ENCODE results near the gene PLA2G6.

DNA sequence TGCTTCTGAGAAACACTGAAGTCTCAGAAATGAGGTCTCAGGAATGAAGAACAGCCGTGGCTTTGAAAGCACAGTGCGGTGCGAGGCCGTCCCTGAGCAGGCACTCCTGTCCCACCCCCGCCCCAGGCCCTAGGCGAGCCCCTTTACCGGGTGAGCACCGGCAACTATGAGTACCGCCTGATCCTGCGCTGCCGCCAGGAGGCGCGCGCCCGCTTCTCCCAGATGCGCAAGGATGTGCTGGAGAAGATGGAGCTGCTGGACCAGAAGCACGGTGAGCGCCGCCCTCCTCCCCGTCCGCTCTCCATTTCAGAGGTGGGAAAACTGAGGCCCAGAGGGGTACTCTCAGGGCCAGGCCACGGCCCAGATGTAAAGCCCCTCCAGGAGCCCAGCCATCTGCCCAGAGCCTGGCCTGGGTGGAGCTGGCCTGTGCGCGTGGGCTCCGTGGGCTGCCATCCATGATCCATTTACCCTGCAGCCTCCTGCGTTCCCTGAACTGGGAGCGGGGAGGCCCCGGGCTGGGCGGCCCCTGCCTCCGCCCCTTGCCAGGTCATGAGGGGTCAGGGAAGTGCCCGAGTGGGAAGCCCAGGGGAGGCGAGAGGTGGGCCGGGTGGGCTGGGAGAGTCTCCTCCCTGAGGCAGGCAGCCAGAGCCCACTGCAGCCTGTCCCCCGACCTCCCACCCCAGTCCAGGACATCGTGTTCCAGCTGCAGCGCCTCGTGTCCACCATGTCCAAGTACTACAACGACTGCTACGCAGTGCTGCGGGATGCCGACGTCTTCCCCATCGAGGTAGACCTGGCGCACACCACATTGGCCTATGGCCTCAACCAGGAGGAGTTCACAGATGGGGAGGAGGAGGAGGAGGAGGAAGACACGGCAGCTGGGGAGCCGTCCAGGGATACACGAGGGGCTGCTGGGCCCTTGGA is 107.2 kb downstream of the PLA2G6 start:
- TF ChIP-seq EZH2 (IDR thresholded peaks at IDR 0.05; ENCODE audit: borderline replicate concordance, low read depth, low read length) (no peak), EP300 (IDR thresholded peaks at IDR 0.05; ENCODE audit: low read length) (no peak), MTA3 (IDR thresholded peaks at IDR 0.05; ENCODE audit: borderline replicate concordance) (no peak), ZNF282 (CRISPR knock-in tag; IDR thresholded peaks at IDR 0.05) (no peak), ESRRA (IDR thresholded peaks at IDR 0.05; ENCODE audit: borderline replicate concordance, low read depth) (no peak)
- TF ChIP-seq, protein P1, sequence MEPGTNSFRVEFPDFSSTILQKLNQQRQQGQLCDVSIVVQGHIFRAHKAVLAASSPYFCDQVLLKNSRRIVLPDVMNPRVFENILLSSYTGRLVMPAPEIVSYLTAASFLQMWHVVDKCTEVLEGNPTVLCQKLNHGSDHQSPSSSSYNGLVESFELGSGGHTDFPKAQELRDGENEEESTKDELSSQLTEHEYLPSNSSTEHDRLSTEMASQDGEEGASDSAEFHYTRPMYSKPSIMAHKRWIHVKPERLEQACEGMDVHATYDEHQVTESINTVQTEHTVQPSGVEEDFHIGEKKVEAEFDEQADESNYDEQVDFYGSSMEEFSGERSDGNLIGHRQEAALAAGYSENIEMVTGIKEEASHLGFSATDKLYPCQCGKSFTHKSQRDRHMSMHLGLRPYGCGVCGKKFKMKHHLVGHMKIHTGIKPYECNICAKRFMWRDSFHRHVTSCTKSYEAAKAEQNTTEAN (CRISPR knock-in tag; IDR thresholded peaks at IDR 0.05), result no peak
- TF ChIP-seq, protein P2, sequence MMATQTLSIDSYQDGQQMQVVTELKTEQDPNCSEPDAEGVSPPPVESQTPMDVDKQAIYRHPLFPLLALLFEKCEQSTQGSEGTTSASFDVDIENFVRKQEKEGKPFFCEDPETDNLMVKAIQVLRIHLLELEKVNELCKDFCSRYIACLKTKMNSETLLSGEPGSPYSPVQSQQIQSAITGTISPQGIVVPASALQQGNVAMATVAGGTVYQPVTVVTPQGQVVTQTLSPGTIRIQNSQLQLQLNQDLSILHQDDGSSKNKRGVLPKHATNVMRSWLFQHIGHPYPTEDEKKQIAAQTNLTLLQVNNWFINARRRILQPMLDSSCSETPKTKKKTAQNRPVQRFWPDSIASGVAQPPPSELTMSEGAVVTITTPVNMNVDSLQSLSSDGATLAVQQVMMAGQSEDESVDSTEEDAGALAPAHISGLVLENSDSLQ (IDR thresholded peaks at IDR 0.05), result no peak
- TF ChIP-seq, protein P3, sequence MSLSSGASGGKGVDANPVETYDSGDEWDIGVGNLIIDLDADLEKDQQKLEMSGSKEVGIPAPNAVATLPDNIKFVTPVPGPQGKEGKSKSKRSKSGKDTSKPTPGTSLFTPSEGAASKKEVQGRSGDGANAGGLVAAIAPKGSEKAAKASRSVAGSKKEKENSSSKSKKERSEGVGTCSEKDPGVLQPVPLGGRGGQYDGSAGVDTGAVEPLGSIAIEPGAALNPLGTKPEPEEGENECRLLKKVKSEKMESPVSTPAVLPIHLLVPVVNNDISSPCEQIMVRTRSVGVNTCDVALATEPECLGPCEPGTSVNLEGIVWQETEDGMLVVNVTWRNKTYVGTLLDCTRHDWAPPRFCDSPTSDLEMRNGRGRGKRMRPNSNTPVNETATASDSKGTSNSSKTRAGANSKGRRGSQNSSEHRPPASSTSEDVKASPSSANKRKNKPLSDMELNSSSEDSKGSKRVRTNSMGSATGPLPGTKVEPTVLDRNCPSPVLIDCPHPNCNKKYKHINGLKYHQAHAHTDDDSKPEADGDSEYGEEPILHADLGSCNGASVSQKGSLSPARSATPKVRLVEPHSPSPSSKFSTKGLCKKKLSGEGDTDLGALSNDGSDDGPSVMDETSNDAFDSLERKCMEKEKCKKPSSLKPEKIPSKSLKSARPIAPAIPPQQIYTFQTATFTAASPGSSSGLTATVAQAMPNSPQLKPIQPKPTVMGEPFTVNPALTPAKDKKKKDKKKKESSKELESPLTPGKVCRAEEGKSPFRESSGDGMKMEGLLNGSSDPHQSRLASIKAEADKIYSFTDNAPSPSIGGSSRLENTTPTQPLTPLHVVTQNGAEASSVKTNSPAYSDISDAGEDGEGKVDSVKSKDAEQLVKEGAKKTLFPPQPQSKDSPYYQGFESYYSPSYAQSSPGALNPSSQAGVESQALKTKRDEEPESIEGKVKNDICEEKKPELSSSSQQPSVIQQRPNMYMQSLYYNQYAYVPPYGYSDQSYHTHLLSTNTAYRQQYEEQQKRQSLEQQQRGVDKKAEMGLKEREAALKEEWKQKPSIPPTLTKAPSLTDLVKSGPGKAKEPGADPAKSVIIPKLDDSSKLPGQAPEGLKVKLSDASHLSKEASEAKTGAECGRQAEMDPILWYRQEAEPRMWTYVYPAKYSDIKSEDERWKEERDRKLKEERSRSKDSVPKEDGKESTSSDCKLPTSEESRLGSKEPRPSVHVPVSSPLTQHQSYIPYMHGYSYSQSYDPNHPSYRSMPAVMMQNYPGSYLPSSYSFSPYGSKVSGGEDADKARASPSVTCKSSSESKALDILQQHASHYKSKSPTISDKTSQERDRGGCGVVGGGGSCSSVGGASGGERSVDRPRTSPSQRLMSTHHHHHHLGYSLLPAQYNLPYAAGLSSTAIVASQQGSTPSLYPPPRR (CRISPR knock-in tag; IDR thresholded peaks at IDR 0.05; ENCODE audit: borderline replicate concordance), result no peak
- TF ChIP-seq, protein P4, sequence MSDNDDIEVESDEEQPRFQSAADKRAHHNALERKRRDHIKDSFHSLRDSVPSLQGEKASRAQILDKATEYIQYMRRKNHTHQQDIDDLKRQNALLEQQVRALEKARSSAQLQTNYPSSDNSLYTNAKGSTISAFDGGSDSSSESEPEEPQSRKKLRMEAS (CRISPR knock-in tag; IDR thresholded peaks at IDR 0.05), result no peak
- TF ChIP-seq, protein P5, sequence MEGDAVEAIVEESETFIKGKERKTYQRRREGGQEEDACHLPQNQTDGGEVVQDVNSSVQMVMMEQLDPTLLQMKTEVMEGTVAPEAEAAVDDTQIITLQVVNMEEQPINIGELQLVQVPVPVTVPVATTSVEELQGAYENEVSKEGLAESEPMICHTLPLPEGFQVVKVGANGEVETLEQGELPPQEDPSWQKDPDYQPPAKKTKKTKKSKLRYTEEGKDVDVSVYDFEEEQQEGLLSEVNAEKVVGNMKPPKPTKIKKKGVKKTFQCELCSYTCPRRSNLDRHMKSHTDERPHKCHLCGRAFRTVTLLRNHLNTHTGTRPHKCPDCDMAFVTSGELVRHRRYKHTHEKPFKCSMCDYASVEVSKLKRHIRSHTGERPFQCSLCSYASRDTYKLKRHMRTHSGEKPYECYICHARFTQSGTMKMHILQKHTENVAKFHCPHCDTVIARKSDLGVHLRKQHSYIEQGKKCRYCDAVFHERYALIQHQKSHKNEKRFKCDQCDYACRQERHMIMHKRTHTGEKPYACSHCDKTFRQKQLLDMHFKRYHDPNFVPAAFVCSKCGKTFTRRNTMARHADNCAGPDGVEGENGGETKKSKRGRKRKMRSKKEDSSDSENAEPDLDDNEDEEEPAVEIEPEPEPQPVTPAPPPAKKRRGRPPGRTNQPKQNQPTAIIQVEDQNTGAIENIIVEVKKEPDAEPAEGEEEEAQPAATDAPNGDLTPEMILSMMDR (IDR thresholded peaks at IDR 0.05 in 2 of 3, conservative IDR thresholded peaks at IDR 0.05 in 1 of 3; ENCODE audit: insufficient read depth in 2 of 3, low read depth in 1 of 3, low read length in 3 of 3), result no peak
- TF ChIP-seq, protein P6, sequence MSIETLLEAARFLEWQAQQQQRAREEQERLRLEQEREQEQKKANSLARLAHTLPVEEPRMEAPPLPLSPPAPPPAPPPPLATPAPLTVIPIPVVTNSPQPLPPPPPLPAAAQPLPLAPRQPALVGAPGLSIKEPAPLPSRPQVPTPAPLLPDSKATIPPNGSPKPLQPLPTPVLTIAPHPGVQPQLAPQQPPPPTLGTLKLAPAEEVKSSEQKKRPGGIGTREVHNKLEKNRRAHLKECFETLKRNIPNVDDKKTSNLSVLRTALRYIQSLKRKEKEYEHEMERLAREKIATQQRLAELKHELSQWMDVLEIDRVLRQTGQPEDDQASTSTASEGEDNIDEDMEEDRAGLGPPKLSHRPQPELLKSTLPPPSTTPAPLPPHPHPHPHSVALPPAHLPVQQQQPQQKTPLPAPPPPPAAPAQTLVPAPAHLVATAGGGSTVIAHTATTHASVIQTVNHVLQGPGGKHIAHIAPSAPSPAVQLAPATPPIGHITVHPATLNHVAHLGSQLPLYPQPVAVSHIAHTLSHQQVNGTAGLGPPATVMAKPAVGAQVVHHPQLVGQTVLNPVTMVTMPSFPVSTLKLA (conservative IDR thresholded peaks at IDR 0.05), result no peak
- TF ChIP-seq, protein P7, sequence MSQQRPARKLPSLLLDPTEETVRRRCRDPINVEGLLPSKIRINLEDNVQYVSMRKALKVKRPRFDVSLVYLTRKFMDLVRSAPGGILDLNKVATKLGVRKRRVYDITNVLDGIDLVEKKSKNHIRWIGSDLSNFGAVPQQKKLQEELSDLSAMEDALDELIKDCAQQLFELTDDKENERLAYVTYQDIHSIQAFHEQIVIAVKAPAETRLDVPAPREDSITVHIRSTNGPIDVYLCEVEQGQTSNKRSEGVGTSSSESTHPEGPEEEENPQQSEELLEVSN (IDR thresholded peaks at IDR 0.05; ENCODE audit: borderline replicate concordance in 1 of 2, extremely low read depth in 1 of 2, insufficient read depth in 1 of 2, insufficient read length in 1 of 2, low read depth in 1 of 2, low read length in 1 of 2, poor library complexity in 1 of 2, severe bottlenecking in 1 of 2), result no peak

Data from K562 (cell line).